Effector memory CD4-positive, alpha-beta T cell (primary cell): ENCODE results near the gene ADCY4.

Experiments used
- DNase-seq, 3 donors: peaks; one replicate each; pipeline ENCODE4 v3.0.0-alpha.2; 2020
- H3K27ac ChIP-seq: 2 replicates; pipeline ENCODE4 v1.7.0; 2013; ENCODE audit warnings: mild to moderate bottlenecking, low read length, moderate library complexity; ENCODE audit not compliant: insufficient read depth, poor library complexity, severe bottlenecking
- H3K27me3 ChIP-seq: replicated peaks from 2 replicates; pipeline ENCODE4 v1.7.0; 2013; ENCODE audit warnings: mild to moderate bottlenecking, low read length; ENCODE audit not compliant: insufficient read depth, control insufficient read depth, poor library complexity, severe bottlenecking
- H3K36me3 ChIP-seq: 2 replicates; pipeline ENCODE4 v1.7.0; 2013; ENCODE audit warnings: mild to moderate bottlenecking, low read length, moderate library complexity; ENCODE audit not compliant: control insufficient read depth, insufficient read depth
- H3K4me1 ChIP-seq: 2 replicates; pipeline ENCODE4 v1.7.0; 2013; ENCODE audit warnings: low read length, mild to moderate bottlenecking; ENCODE audit not compliant: control insufficient read depth, insufficient read depth, poor library complexity, severe bottlenecking
- H3K4me3 ChIP-seq: 2 replicates; pipeline ENCODE4 v1.7.0; 2013; ENCODE audit warnings: low read length, low read depth, mild to moderate bottlenecking; ENCODE audit not compliant: insufficient read depth, poor library complexity, severe bottlenecking
- H3K9me3 ChIP-seq: 2 replicates; pipeline ENCODE4 v1.7.0; 2013; ENCODE audit warnings: mild to moderate bottlenecking, low read length, moderate library complexity; ENCODE audit not compliant: control insufficient read depth

ADCY4 gene

DNA sequence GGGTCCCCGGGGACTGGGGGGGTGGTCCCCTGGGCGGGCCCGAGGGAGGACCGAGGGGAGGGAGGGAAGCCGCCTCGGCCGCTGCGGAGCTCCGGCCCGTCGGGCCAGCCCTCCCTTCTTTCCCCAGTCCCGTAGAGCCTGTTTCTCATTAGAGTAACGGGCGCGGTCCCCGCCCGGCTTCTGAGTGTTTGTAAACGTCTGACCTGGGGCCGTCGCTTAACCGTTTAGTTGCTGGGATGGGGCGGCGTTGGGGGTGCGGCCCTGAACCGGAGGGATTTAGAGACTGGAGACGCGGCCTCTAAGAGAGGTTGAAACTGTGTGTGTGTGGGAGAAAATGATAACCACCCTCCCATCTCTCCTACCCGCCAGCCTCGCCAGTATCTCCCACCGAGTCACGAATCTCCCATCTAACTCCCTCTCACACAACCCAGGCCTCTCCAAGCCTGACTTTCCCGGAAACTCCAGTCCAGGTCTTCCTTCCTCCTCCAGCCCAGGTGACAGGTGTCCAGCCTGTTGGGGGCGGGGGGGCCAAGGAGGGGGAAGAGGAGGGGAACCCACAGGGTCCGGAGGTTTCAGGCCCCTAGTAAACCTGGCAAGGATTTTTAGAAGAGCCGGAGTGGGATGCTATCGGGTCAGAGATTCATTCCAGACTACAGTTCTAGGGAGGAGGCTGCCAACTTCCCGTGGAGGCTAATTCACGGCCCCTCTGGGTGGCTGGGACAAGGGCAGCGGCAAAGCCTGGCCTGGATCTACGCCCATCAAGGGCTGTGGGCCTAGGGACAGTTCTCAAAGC lies 32.0 kb upstream of the ADCY4 start:
- no peak overlapping the region for H3K27ac ChIP-seq
- H3K4me3 ChIP-seq = peak overlapping the region; percentile 44
- H3K36me3 ChIP-seq = no peaks in the 10 kb centered on the region
- H3K27me3 ChIP-seq = peaks cover 43% of the 10 kb centered on the region
- peaks cover 36% of the 10 kb centered on the region for H3K4me1 ChIP-seq
- no peak for DNase-seq
- no peaks in the 10 kb centered on the region for H3K9me3 ChIP-seq

- Histone ChIP-seq H3K36me3 (no peaks in the 10 kb centered on the region), H3K4me1 (peaks cover 36% of the 10 kb centered on the region), H3K9me3 (no peaks in the 10 kb centered on the region), H3K27ac (no peak overlapping the region), H3K4me3 (peak overlapping the region; percentile 44), H3K27me3 (peaks cover 43% of the 10 kb centered on the region)
- DNase-seq = no peak
Measured at GRCh38 chr14:24366413-24366720, 31.5 kb upstream of the ADCY4 start.

GRCh38 chr14:24365600-24366412 lies 30.9 kb upstream of the ADCY4 start:
- peak; percentile 21 to 47 (median 21) for DNase-seq
- Histone ChIP-seq H3K36me3 (no peaks in the 10 kb centered on the region), H3K4me1 (peaks cover 36% of the 10 kb centered on the region), H3K27me3 (peaks cover 43% of the 10 kb centered on the region), H3K27ac (no peak overlapping the region), H3K9me3 (no peaks in the 10 kb centered on the region), H3K4me3 (peak overlapping the region; percentile 44)

DNA sequence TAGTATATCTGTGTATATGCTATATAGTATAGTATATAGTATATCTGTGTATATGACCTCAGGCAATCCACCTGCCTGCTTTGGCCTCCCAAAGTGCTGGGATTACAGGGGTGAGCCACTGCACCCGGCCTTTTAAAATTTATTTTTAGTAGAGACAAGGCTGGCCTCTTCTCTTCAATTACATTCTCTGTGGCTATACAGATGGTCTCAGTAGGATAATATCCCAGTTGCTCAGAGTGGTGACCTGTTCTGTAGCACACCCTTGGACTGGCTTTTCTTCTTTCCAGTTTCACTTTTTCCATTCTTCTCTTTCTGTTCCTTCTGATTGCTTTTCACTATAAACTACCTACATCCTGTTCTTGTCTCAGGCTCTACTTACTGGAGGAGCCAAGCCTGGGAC lies 30.0 kb upstream of the ADCY4 start:
- Histone ChIP-seq H3K27me3 (peaks cover 43% of the 10 kb centered on the region), H3K4me3 (no peak overlapping the region)

DNA sequence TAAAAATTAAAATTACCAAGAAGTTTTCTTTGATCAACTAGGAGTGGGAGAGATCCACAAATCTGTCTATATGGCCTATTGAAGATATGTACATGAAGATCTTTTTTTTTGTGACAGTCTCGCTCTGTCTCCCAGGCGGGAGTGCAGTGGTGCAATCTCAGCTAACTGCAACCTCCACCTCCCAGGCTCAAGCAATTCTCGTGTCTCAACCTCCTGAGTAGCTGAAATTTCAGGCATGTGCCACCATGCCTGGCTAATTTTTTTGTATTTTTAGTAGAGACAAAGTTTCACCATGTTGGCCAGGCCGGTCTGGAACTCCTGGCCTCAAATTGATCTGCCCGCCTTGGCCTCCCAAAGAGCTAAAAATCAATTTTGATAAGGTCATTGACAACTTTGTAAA lies 28.5 kb upstream of the ADCY4 start:
- H3K4me1 ChIP-seq = peaks cover 30% of the 10 kb centered on the region
- H3K36me3 ChIP-seq = no peaks in the 10 kb centered on the region
- DNase-seq = no peak
- no peaks in the 10 kb centered on the region for H3K9me3 ChIP-seq
- peaks cover 36% of the 10 kb centered on the region for H3K27me3 ChIP-seq
- H3K4me3 ChIP-seq = no peak overlapping the region
- H3K27ac ChIP-seq = no peak overlapping the region

More for the DNA sequence above, 30.0 kb upstream of the ADCY4 start:
- DNase-seq = no peak
- no peak overlapping the region for H3K27ac ChIP-seq
- H3K4me1 ChIP-seq = peaks cover 36% of the 10 kb centered on the region
- H3K36me3 ChIP-seq = no peaks in the 10 kb centered on the region
- H3K9me3 ChIP-seq = no peaks in the 10 kb centered on the region

DNA sequence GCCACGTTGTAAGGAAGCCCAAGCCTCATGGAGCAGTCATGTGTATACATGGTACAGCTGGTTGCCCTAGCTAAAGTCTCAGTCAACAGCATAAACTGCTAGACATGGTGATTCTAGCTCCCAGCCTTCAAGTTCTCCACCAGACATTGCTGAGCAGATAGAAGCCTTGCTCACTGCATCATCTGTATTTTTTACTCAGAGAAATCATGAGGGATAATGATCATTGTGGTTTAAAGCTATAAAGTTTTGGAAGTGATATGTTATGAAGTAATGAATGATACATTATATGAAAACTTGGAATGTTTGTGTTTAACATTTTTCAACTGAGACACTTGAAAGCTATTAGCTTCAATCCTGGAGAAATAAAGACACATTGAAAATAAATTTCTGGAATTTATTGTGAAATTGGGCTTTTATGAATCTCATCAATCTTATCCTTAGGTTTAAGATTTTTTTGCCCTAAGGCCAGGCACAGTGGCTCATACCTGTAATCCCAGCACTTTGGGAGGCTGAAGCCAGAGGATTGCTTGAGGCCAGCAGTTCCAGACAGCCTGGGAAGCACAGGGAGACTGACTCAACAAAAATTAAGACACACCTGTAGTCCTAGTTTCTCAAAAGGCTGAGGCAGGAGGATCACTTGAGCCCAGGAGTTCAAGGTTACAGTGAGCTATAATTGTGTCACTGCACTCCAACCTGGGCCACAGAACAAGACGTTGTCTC lies 27.5 kb upstream of the ADCY4 start:
- H3K27me3 ChIP-seq = peaks cover 26% of the 10 kb centered on the region
- H3K4me3 ChIP-seq = no peak overlapping the region
- no peak for DNase-seq
- H3K4me1 ChIP-seq = peaks cover 20% of the 10 kb centered on the region
- H3K27ac ChIP-seq = no peak overlapping the region
- H3K36me3 ChIP-seq = no peaks in the 10 kb centered on the region
- H3K9me3 ChIP-seq = no peaks in the 10 kb centered on the region

DNA sequence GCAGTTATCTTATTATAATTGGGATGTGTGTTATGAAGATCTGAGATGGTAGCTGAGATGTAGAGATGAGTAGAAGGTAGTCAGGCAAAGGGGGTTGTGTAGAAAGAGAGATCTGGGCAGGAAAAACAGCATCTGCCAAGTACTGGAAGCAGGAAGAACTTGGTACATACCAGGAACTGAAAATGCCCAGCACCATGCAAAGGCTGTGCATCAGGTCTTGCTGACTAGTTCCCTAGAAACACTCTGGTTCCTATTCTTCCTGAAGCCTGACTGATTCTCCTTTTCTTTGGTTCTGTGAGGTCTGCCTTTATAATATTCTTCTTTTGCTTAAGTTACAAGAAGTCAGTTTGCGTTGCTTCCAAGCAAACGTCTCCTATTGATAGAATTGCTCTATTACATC lies 26.5 kb upstream of the ADCY4 start:
- Histone ChIP-seq H3K4me3 (no peak overlapping the region), H3K27ac (no peak overlapping the region), H3K4me1 (peaks cover 10% of the 10 kb centered on the region), H3K36me3 (no peaks in the 10 kb centered on the region), H3K9me3 (no peaks in the 10 kb centered on the region), H3K27me3 (peaks cover 16% of the 10 kb centered on the region)
- no peak for DNase-seq

GRCh38 chr14:24360281-24360680 lies 25.4 kb upstream of the ADCY4 start:
- H3K36me3 ChIP-seq = no peaks in the 10 kb centered on the region
- no peak overlapping the region for H3K4me3 ChIP-seq
- no peaks in the 10 kb centered on the region for H3K9me3 ChIP-seq
- no peak overlapping the region for H3K27ac ChIP-seq
- H3K27me3 ChIP-seq = peaks cover 9% of the 10 kb centered on the region
- DNase-seq = no peak
- no peaks in the 10 kb centered on the region for H3K4me1 ChIP-seq

DNA sequence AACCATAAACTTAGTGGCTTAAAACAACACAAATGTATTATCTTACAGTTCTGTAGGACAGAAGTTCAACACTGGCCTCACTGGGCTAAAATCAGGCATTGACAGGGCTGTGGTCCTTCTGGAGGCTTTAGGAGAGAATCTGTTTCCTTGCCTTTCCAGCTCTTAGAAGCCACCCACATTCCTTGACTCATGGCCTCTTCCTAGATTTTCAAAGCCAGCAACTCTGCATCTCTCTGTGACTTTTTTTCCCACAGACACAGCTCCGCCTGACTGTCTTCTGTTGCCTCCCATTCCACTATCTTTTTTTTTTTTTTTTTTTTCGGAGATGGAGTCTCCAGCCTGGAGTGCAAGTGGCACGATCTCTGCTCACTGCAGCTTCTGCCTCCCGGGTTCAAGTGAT lies 21.3 kb upstream of the ADCY4 start:
- DNase-seq = no peak
- Histone ChIP-seq H3K27me3 (peaks cover 4% of the 10 kb centered on the region), H3K4me1 (no peaks in the 10 kb centered on the region)

GRCh38 chr14:24355009-24355408 lies 20.1 kb upstream of the ADCY4 start:
- H3K27me3 ChIP-seq = peaks cover 4% of the 10 kb centered on the region
- H3K4me1 ChIP-seq = no peaks in the 10 kb centered on the region
- H3K36me3 ChIP-seq = no peaks in the 10 kb centered on the region
- H3K9me3 ChIP-seq = no peaks in the 10 kb centered on the region
- no peak overlapping the region for H3K27ac ChIP-seq
- DNase-seq = no peak
- no peak overlapping the region for H3K4me3 ChIP-seq

More for the DNA sequence above, 21.3 kb upstream of the ADCY4 start:
- no peak overlapping the region for H3K4me3 ChIP-seq
- no peaks in the 10 kb centered on the region for H3K9me3 ChIP-seq
- H3K36me3 ChIP-seq = no peaks in the 10 kb centered on the region
- no peak overlapping the region for H3K27ac ChIP-seq
